ENCODE data around the gene ZNF652.

DNA sequence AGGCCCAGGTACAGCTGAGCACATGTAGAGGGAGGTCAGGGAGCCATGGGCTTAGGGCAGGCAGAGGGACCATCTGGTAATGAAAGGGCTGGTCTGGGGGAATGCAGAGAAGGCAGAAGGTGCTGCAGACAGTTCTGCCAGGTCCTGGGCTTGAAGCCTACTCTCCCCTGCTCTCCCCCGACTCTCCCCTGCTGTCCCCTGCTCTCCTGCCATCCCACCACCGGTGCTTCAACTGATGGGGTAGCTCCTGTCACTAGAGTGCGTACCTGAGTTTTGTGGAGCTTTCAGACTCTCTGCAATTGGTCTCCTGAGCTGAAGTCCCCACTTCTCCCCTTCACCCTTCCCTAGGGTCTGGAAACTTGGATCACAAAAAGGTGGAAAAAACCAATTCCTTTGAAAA is 94.1 kb downstream of the ZNF652 start:
- TF ChIP-seq POLR2AphosphoS5 (IDR thresholded peaks at IDR 0.05) (no peak), CTCF (IDR thresholded peaks at IDR 0.05) (no peak)

All from prostate gland (tissue), 2 donors.